GM18867 (cell line): ENCODE data around the gene IL26.

Experiments
- ATAC-seq: cut with Tn5 transposase; IDR thresholded peaks from one replicate; pipeline ENCODE4 v1.9.1; 2021; ENCODE audit warnings: mild to moderate bottlenecking, moderate library complexity; ENCODE audit not compliant: unreplicated experiment

IL26 gene

GRCh38 chr12:68225576-68226476 lies at the start of gene IL26:
IL26 (minus strand) TSS chr12:68225810; CDS start chr12:68225756, 54 bp downstream.
- ATAC-seq, result no peak

GRCh38 chr12:68272732-68273131 lies 47.1 kb upstream of the IL26 start:
- no peak for ATAC-seq

- ATAC-seq, result no peak
These were observed 45.7 kb upstream of the IL26 start for GRCh38 chr12:68271346-68271745.

- ATAC-seq, result no peak
These were observed 44.7 kb upstream of the IL26 start for GRCh38 chr12:68270358-68270757.

GRCh38 chr12:68269779-68270178 lies 44.2 kb upstream of the IL26 start:
- ATAC-seq, result no peak

- ATAC-seq, result no peak
These were observed 43.4 kb upstream of the IL26 start for GRCh38 chr12:68268967-68269366.

- ATAC-seq, result no peak
These were observed 42.3 kb upstream of the IL26 start for GRCh38 chr12:68267892-68268396.

GRCh38 chr12:68264857-68265256 lies 39.2 kb upstream of the IL26 start:
- ATAC-seq, result no peak

- ATAC-seq, result no peak
These were observed 38.7 kb upstream of the IL26 start for GRCh38 chr12:68264158-68264855.

GRCh38 chr12:68263366-68263765 lies 37.8 kb upstream of the IL26 start:
- ATAC-seq, result no peak

GRCh38 chr12:68261896-68262295 lies 36.3 kb upstream of the IL26 start:
- ATAC-seq, result no peak

GRCh38 chr12:68260153-68260552 lies 34.5 kb upstream of the IL26 start:
- no peak for ATAC-seq

- peak; percentile 58 for ATAC-seq
These were observed 33.8 kb upstream of the IL26 start for GRCh38 chr12:68259318-68259940.

GRCh38 chr12:68253504-68253903 lies 27.9 kb upstream of the IL26 start, which contains the start of gene IL22:
IL22 (minus strand) TSS chr12:68253604; CDS start chr12:68253448, 156 bp downstream.
- no peak for ATAC-seq

- ATAC-seq, result no peak
These were observed 26.5 kb upstream of the IL26 start for GRCh38 chr12:68252077-68252476.

GRCh38 chr12:68250454-68250853 lies 24.8 kb upstream of the IL26 start:
- ATAC-seq, result no peak

GRCh38 chr12:68247785-68248184 lies 22.2 kb upstream of the IL26 start:
- ATAC-seq, result no peak

- ATAC-seq, result no peak
These were observed 20.7 kb upstream of the IL26 start for GRCh38 chr12:68246350-68246749.

GRCh38 chr12:68245180-68246021 lies 19.8 kb upstream of the IL26 start:
- ATAC-seq, result no peak

GRCh38 chr12:68242777-68243176 lies 17.2 kb upstream of the IL26 start:
- ATAC-seq, result no peak
